ENCODE measurements around the gene AGFG1.

AGFG1 gene, protein sequence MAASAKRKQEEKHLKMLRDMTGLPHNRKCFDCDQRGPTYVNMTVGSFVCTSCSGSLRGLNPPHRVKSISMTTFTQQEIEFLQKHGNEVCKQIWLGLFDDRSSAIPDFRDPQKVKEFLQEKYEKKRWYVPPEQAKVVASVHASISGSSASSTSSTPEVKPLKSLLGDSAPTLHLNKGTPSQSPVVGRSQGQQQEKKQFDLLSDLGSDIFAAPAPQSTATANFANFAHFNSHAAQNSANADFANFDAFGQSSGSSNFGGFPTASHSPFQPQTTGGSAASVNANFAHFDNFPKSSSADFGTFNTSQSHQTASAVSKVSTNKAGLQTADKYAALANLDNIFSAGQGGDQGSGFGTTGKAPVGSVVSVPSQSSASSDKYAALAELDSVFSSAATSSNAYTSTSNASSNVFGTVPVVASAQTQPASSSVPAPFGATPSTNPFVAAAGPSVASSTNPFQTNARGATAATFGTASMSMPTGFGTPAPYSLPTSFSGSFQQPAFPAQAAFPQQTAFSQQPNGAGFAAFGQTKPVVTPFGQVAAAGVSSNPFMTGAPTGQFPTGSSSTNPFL

GRCh38 chr2:227471924-227472264, at the start of gene AGFG1:
AGFG1 (plus strand) TSS chr2:227472156; CDS start chr2:227472422, 266 bp downstream.
- no peak for DNase-seq

DNA sequence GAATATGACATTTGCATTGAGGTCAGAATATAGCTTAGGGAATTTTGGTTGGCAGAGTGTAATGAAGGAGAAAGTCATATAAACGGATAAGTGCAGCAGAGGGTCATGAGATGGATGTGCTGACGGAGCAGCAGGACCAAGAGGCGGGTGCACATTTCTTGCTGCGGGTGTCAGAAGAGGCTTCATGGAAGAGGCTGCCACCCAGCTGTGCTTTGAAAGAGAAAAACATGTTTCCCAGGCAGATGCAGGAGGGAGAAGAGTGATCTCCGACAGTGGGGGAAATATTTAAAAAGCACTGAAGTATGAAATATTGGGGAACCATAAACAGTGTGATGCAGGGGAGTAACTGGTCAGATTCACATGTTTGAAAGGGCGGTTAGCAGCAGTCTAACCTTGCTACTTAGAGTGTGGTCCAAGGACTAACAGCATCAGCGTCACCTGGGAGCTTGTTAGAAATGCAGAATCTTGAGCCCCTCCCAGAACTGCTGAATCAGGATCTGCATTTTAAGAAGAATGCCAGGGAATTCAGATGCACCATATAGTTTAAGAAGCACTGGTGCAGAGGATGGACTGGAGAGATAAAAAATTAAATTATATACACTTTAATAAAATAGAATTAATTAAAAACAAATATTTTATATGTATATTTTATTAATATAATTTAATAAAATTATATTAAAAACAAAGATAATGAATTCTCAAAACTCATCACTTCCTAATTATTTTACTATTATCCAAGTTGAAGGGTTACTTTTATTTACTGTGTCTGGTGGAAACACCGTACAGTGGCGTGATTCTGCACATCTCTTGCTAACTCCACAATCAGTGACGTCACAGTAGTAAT, 48.1 kb upstream of the AGFG1 start:
- no peak for DNase-seq

GRCh38 chr2:227428731-227429285, 43.1 kb upstream of the AGFG1 start:
- DNase-seq, result no peak

DNA sequence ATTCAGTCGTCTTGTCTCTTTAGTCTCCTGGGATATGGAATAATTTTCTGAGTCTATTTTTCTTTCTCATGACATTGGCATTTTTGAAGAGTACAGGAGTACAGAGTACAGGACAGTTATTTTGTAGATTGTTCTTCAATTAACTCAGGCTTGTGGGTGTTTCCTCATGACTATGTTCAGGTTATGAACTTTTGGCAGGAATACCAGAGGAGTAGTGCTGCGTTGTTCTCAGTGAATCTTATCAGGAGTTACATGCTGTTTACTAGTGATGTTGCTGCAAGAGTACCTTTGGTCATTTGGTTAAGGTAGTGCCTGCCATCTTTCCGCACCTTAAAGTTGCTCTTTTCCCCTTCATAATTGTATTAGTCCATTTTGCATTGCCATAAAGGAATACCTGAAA, 41.3 kb upstream of the AGFG1 start:
- no peak for DNase-seq

DNA sequence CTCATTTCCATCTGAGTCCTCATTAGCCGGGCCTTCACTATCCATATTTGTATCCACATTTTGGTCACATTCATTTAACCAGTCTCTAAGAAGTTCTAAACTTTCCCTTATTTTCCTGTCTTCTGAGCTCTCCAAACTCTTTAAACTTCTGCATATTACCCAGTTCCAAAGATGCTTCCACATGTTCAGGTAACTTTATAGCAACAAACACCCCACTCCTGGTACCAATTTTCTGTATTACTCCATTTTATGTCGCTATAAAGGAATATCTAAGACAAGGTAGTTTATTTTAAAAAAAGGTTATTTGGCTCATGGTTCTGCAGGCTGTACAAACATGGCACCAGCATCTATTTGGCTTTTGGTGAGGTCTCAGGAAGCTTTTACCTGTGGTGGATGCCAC, 38.8 kb upstream of the AGFG1 start:
- no peak for DNase-seq

DNA sequence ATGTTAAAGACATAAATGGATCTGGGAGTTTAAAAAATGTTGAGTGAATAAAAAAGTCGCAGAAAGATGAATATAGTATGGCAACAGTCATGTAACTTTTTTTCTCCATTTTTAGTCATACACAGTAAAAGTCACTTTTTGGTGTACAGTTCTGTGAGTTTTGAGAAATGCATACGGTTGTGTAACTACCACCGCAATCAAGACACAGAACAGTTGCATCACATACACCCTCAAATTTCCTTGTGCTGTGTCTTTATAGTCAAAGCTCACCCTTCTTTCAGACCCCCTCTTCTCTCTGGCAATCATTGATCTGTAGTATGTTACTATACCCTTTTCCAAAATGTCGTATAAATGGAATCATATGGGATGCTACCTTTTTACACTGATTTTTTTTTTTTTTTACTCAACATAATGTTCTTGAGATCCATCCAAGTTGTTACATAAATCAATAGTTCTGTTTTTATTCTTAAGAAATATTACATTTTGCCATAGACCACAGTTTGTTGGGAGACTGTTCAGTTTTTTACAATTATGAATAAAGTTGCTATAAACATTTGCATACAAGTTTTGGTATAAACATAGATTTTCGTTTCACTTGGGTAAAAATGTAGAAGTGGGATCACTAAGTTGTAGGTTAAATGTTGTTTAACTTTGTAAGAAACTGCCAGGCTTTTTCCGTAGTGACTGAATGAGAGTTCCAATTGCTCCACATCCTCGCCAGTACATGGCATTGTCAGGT, 35.4 kb upstream of the AGFG1 start:
- no peak for DNase-seq

- DNase-seq, result no peak
Observed at GRCh38 chr2:227439214-227439613, 32.7 kb upstream of the AGFG1 start.

DNA sequence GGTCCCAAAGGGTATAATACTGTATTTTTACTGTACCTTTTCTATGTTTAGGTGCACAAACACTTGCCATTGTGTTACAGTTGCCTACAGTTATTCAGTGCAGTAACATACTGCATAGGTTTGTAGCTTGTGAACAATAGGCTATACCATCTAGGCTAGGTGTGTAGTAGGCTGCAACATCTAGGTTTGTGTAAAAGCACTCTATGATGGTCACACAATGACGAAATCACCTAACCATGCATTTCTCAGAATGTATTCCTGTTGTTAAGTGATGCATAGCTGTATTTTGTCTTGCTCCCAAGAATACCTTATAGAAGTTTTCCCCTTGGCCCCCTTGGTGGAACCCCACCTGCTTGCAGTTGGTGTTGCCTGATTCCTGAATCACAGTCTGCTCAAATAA, 29.3 kb upstream of the AGFG1 start:
- no peak for DNase-seq

DNA sequence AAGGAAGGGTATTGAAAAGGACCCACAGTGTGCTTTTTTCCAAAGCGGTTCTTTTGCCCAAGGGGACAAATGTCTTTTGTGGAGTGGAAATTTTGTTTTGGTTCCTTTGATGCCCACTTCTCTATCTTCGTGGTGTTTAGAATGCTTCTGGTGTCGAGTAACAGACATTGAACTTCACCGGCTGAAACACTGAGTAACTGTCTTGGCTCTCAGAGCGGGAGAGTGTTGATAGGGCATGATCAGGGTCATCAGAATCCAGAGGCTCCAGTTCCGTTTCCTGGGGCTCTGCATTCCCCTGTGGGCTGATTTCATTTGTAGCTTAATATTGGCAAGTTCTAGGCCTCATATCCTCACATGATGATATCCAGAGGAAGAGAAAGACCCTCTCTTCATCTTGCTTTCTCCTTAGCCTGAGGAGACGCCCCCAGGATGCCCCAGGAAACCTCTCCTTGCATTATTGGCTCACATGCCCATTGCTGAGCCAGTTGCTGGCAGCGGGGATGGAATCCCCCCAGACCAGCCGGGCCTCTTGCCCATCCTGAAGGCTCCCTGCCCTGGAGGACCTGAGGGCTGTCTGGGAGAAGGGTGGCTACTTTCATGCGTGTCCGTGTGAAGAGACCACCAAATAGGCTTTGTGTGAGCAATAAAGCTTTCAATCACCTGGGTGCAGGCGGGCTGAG, 27.9 kb upstream of the AGFG1 start:
- DNase-seq, result no peak

GRCh38 chr2:227447606-227448005, 24.4 kb upstream of the AGFG1 start:
- DNase-seq, result peak; percentile 18

DNA sequence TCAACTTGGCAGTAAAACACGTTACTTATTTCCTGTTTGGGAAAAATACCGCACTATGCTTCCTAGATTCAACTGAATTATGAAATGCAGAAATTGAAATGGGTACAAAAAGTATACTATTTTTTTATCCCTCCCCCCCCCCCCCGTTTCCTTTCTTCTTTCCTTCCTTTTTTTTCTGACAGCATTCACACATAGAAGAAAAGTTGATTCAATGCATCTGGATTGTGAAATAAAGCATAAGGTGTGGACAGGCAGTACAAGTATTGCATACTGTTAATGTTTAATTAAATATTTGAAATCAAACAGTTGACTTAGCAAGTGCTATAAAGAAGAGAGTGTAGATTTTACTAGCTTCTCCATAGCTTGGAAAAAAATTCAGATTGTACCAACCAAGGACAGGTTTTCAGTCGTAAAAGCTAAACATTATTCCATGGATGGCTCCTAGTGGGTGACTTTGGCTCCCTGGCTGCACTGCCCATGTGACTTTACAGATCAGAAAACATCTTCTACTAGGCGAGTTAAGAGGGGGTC, 21.6 kb upstream of the AGFG1 start:
- DNase-seq, result no peak

DNA sequence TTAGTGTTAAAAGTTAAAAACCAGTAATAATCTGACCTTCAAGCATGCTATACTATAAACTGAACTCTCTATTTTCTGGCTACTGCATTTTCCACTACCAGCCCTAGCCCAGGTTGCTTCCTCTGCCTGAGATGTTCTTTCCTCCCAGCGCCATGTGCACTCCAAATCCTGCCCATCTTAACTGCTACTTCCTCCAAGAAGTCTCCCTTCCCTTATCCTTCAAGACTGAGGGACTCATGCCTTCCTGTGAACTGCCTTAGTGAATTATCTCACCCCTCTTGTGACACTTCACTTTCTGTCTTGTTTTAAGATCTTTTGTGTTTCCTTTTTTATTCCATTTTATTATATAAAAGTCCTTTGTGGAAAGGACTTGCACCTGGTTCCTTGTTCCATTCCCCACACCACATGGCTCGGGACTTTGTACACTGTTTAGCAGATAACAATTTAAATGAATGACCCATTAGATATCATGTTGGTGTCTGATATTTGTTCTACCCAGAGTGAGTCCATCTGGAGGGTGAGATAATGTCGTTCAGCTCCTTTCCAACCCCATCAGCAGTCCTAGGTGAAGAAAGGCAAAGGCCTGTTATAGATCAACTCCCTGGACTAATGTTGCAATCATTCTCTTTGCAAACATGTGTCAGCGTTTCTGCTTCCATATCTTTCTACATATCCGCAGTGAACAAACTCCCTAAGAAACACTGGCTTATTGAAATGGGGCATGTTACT, 20.9 kb upstream of the AGFG1 start:
- DNase-seq, result no peak

- no peak for DNase-seq
Observed at GRCh38 chr2:227451655-227451992, 20.3 kb upstream of the AGFG1 start.

DNA sequence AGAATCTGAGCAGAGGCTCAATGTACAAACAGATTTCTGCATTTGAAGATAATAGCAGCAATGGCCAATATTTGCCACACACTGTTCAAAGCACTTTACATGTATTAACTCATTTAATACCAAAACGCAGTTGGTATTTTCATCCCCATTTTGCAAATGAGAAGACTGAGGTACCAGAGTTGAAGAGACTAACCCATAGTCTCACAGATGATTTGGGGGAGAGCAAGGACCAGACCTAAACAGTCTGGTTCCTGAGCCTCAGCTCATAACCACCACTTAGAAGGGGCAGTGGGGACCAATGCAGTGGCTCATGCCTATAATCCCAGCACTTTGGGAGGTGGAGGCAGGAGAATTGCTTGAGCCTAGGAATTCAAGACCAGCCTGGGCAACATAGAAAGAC, 18.1 kb upstream of the AGFG1 start:
- DNase-seq, result no peak

- DNase-seq, result no peak
Observed at GRCh38 chr2:227454323-227454860, 17.6 kb upstream of the AGFG1 start.

DNA sequence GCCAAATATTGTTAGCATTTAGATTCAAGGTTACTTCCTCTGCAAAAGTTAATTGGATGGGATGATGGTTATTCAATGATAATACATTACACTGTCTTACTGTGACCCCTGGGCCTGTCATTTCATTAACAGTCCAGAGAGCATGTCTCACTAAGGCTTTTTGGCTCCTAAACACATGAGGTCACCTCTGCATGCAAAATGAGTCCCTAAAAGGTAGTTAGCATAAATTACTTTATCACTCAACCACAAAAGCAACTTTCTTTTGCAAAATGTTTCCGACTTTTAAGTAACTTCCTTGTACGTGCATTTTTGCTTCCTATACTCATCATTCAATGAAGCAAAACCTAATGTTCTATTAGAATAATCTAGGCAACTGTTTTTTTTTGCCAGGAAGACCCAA, 16.8 kb upstream of the AGFG1 start:
- DNase-seq, result no peak

DNA sequence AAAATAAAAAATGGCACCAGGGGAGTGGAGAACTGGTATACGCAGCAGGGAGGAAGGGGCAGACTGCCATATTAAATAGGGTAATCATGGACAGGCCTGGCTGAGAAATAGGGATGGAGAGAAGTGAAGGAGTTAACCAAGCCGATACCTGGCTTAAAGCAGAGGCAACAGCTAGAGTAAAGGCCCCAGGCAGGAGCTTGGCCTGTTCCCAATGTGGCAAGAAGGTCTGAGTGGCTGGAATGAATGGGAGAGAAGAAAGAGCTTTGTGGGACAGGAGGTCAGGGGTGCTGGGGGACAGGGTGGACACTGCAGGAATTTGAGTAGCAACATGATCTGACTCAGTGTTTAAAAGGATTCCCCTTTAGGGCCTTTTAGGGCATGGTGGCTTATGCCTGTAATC, 15.9 kb upstream of the AGFG1 start:
- DNase-seq, result no peak

DNA sequence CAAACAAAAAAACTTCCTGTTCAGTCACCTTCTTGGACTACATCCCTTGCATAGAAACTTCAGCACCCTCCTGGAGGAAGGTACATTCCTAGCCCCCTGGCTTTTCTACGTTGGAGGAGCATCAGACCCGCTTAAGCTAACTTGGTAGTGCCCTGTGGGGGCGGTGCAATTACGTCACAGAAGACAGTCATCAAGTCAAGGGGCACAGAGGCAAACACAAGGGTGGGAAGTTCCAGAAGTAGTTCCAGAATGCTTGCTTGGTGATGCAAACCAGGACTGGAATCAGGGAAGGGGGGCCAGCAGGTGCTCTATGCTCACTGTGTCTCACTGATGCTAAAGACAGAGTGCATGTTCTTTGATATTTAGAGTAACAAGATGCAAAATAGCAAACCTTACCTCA, 15.2 kb upstream of the AGFG1 start:
- no peak for DNase-seq

GRCh38 chr2:227460070-227460485, 11.9 kb upstream of the AGFG1 start:
- no peak for DNase-seq

DNA sequence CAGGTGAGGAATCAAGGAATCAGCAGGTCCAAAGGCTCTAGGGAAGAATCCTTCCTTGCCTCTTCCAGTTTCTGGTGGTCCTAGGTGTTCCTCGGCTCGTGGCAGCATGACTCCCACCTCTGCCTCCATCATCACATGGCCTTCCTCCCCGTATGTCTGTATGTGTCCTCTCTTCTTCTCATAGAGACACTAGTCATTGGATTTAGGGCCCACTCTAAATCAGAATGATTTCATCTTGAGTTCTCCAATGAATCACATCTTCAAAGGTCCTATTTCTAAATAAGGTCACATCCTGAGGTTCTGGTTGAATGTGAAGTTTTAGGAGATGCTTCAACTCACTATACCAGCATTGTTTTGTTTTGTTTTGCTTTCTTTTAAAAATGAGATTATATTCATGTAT, 11.1 kb upstream of the AGFG1 start:
- DNase-seq, result no peak

GRCh38 chr2:227461811-227462461, 10.0 kb upstream of the AGFG1 start:
- no peak for DNase-seq
